ENCODE measurements around the gene NEK4.

GRCh38 chr3:52771334-52771681 is 568 bp upstream of the NEK4 start:
- no peak for TF ChIP-seq CTCF (IDR thresholded peaks at IDR 0.05)
- no peak for TF ChIP-seq POLR2A (IDR thresholded peaks at IDR 0.05)

All from adrenal gland (tissue), 5 donors.